NCI-H2029 treated with DMSO at 0.1 percent for 48 hours (cell line): Measurements from ENCODE around the gene CRADD.
A peak's percentile ranks its signal among the peaks of the same experiment; 100 is the strongest.

Source experiments
- DNase-seq: peaks from one replicate; lab custom pipeline; 2025; lab: John Stamatoyannopoulos, UW

The CRADD gene

GRCh38 chr12:93808169-93808899 lies 131.2 kb downstream of the CRADD start:
- no peak for DNase-seq

- no peak for DNase-seq
Observed at GRCh38 chr12:93812626-93813025, 135.5 kb downstream of the CRADD start.

- no peak for DNase-seq
Observed at GRCh38 chr12:93813186-93813585, 136.0 kb downstream of the CRADD start.

- DNase-seq: peak; percentile 36
Observed at GRCh38 chr12:93813972-93814821, 137.0 kb downstream of the CRADD start.

- no peak for DNase-seq
Observed at GRCh38 chr12:93818488-93819049, 141.4 kb downstream of the CRADD start.

GRCh38 chr12:93819050-93819491 lies 141.9 kb downstream of the CRADD start:
- DNase-seq: no peak

- DNase-seq: no peak
Observed at GRCh38 chr12:93823616-93824391, 146.6 kb downstream of the CRADD start.

- no peak for DNase-seq
Observed at GRCh38 chr12:93824514-93825500, 147.6 kb downstream of the CRADD start.

- DNase-seq: no peak
Observed at GRCh38 chr12:93825501-93825888, 148.3 kb downstream of the CRADD start.

- no peak for DNase-seq
Observed at GRCh38 chr12:93825931-93826555, 148.9 kb downstream of the CRADD start.

- no peak for DNase-seq
Observed at GRCh38 chr12:93827179-93827578, 150.0 kb downstream of the CRADD start.

GRCh38 chr12:93827669-93828068 lies 150.5 kb downstream of the CRADD start:
- peak; percentile 69 for DNase-seq

GRCh38 chr12:93829016-93829415 lies 151.8 kb downstream of the CRADD start:
- no peak for DNase-seq

- DNase-seq: no peak
Observed at GRCh38 chr12:93831374-93831773, 154.2 kb downstream of the CRADD start.

- DNase-seq: no peak
Observed at GRCh38 chr12:93832131-93832530, 155.0 kb downstream of the CRADD start.

- no peak for DNase-seq
Observed at GRCh38 chr12:93833946-93834345, 156.8 kb downstream of the CRADD start.

GRCh38 chr12:93836620-93837260 lies 159.6 kb downstream of the CRADD start:
- no peak for DNase-seq

- DNase-seq: no peak
Observed at GRCh38 chr12:93838193-93838592, 161.0 kb downstream of the CRADD start.

- no peak for DNase-seq
Observed at GRCh38 chr12:93839064-93839463, 161.9 kb downstream of the CRADD start.

GRCh38 chr12:93841671-93842070 lies 164.5 kb downstream of the CRADD start:
- DNase-seq: no peak
